Activated T-cell treated with anti-CD3 and anti-CD28 coated beads, Interleukin-2, amount 50 U/mL, for 72 hours (primary cell): ENCODE data around the gene ADCY6. TPM values are rescaled to one million over a fixed set of nuclear protein-coding genes. Genes with fewer than 3 reads are reported as not detected.

ENCODE experiments used
- ATAC-seq, 2 donors: fragments of 150-1000 bp; cut with Tn5 transposase; replicated peaks in 1 of 2; 2 replicates each; pipeline ENCODE4 v1.10.0; 2021; ENCODE audit warnings: moderate library complexity in 2 of 2, mild to moderate bottlenecking in 1 of 2
- DNase-seq, 2 donors: peaks; one replicate each; pipeline ENCODE4 v3.0.0; 2021 to 2022; ENCODE audit warnings: mixed read lengths in 1 of 2
- H3K27ac Mint-ChIP-seq: one replicate; pipeline ENCODE4 v1.8.0; 2022; ENCODE audit warnings: mild to moderate bottlenecking, moderate library complexity, mixed read lengths
- H3K27me3 Mint-ChIP-seq: one replicate; pipeline ENCODE4 v1.8.0; 2022; ENCODE audit warnings: low read depth, mixed read lengths
- H3K36me3 Mint-ChIP-seq, 2 donors: one replicate each; pipeline ENCODE4 v1.8.0; 2022; ENCODE audit warnings: mixed read lengths in 2 of 2, mild to moderate bottlenecking in 1 of 2; ENCODE audit not compliant: insufficient read depth in 2 of 2
- H3K4me1 Mint-ChIP-seq: one replicate; pipeline ENCODE4 v1.8.0; 2022; ENCODE audit warnings: low read depth, mixed read lengths
- H3K4me3 Mint-ChIP-seq, 2 donors: one replicate each; pipeline ENCODE4 v1.8.0; 2022; ENCODE audit warnings: mild to moderate bottlenecking in 2 of 2, mixed read lengths in 2 of 2, moderate library complexity in 2 of 2
- H3K9me3 Mint-ChIP-seq, 2 donors: one replicate each; pipeline ENCODE4 v1.8.0; 2022; ENCODE audit warnings: mixed read lengths in 2 of 2
- total RNA-seq, 2 donors: library from RNA; stranded (reverse); gene quantifications; one replicate each; pipeline ENCODE4 v1.2.3, GENCODE V29; 2022

Gene ADCY6
- total RNA-seq, 2 donors from 2014 or later: 0.67 to 0.79 TPM

- Mint-ChIP-seq H3K27ac (no peak overlapping the region), H3K36me3 (no peaks in the 10 kb centered on the region), H3K4me1 (peaks cover 6% of the 10 kb centered on the region), H3K4me3 (no peak overlapping the region), H3K9me3 (no peaks in the 10 kb centered on the region), H3K27me3 (peaks cover 4% of the 10 kb centered on the region)
- DNase-seq (no peak), ATAC-seq (no peak)
Measured at GRCh38 chr12:48822711-48823110, 33.8 kb upstream of the ADCY6 start.

DNA sequence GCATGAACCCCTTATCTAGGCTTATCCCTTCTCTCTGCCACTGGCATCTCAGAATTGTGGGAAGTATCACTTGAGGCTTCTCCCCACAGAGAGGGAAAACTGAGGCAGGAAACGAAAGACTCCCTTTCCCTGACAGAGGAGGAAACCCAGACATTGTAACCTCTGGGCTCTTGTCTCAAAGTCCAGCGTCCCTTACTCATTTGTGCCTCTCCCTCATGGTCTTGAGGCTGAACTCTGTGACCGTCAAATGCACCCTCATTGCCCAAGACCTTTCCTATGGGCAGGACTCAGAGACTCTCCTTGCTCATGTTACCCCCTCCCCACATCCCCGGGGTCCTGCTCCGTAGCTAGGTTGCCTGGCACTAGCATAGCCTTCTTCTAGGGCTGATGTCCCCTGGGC lies 33.2 kb upstream of the ADCY6 start:
- no peaks in the 10 kb centered on the region for H3K9me3 Mint-ChIP-seq
- no peak for ATAC-seq
- H3K36me3 Mint-ChIP-seq: no peaks in the 10 kb centered on the region
- H3K4me1 Mint-ChIP-seq: peaks cover 12% of the 10 kb centered on the region
- H3K27ac Mint-ChIP-seq: no peak overlapping the region
- H3K27me3 Mint-ChIP-seq: peaks cover 10% of the 10 kb centered on the region
- DNase-seq: no peak
- H3K4me3 Mint-ChIP-seq: no peak overlapping the region

DNA sequence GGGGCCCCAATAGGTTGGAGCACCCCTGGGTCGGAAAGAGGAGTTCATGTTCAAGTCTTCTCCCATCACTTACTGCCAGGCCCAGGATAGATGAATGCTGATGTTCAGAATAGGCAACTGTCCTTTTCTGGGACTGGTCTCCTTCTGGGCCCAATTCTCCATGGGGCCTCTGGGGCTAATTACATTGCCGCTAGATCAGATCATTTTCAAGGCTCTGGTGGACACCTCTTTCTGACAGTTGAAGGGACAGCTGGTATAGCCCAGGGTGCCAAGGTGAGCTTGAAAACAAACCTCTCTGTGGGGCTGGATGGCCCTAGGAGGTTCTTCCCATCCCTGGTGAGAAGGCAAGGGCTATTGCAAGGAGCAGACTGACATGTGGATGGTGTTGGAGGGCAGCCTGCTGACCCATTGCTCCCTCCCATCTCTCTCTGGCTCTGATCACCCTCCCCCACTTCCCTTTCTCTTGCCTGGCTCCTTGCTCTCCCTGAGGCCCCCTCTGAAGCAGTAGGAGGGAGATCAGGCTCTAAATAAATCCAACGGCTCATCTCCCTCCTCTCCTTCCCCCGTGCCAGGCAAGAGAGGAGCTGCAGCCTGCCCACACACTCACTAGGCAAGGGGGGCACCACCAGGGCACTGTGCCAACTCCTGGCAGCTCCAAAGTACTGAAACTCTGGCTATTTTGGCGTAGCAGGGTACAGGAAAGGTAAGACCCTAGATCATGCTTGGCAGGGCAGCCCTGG lies 31.3 kb upstream of the ADCY6 start:
- Mint-ChIP-seq H3K9me3 (no peaks in the 10 kb centered on the region), H3K27me3 (peaks cover 22% of the 10 kb centered on the region), H3K4me1 (peaks cover 25% of the 10 kb centered on the region), H3K27ac (no peak overlapping the region), H3K36me3 (no peaks in the 10 kb centered on the region), H3K4me3 (no peak overlapping the region)
- DNase-seq (no peak), ATAC-seq (no peak)

DNA sequence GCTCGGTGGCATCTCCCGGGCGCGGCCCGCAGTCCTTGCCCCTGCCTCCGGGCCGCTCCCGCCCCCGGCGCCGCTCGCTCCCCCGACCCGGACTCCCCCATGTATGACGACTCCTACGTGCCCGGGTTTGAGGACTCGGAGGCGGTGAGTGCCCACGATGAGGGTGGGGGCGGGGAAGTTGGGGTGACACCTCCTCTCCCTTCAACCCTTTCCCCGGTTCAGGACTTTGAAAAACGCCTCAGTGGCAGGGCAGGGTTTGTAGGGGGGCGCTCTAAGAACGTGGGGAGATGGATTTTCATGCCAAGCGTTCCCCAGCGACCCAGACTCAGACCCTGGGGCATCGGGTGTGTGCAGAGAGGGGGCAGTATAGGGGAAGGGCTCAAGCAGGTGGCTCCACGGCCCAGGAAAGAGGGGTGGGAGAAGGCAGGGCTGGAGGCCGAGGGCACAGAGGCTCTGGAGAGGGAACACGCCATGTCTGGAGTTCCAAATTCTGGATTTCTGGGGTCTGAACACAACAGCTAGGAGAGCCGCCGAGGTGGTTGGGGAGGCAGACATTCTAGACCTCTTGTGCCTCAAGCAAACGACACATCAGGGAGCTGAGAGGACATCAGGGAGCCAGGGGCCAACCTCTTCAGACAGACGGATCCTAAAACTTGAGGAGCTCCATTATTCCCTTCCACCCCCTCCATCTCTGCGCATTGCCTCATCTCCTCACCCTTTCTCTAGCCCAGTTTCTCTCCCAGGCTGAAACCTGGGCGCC lies 30.1 kb upstream of the ADCY6 start:
- peak; percentile 3 to 10 for ATAC-seq
- Mint-ChIP-seq H3K4me3 (peak overlapping the region; percentile 66 to 83), H3K27me3 (peaks cover 22% of the 10 kb centered on the region), H3K4me1 (peaks cover 29% of the 10 kb centered on the region), H3K36me3 (no peaks in the 10 kb centered on the region), H3K27ac (no peak overlapping the region), H3K9me3 (no peaks in the 10 kb centered on the region)
- peak in 1 of 2 donors; percentile 25 for DNase-seq

- Mint-ChIP-seq H3K4me3 (peak within 1 kb of the TSS; percentile 86 to 96), H3K4me1 (peaks cover 34% of the 10 kb centered on the region), H3K36me3 (no peaks in the 10 kb centered on the region), H3K9me3 (no peaks in the 10 kb centered on the region), H3K27me3 (peaks cover 22% of the 10 kb centered on the region), H3K27ac (no peak within 1 kb of the TSS)
- ATAC-seq (peak; percentile 63 to 65), DNase-seq (peak; percentile 83 to 88)
Measured at GRCh38 chr12:48817873-48818830, 29.3 kb upstream of the ADCY6 start, which contains the start of gene CACNB3. CACNB3 (plus strand) TSS chr12:48818496; CDS start chr12:48818930, 434 bp downstream.

- no peak for ATAC-seq
- H3K4me3 Mint-ChIP-seq: peak overlapping the region; percentile 86 to 96
- H3K27me3 Mint-ChIP-seq: peaks cover 22% of the 10 kb centered on the region
Measured at GRCh38 chr12:48816143-48816854, 27.4 kb upstream of the ADCY6 start.

GRCh38 chr12:48815126-48816110 lies 26.5 kb upstream of the ADCY6 start:
- H3K27me3 Mint-ChIP-seq: peaks cover 22% of the 10 kb centered on the region
- peak overlapping the region; percentile 86 to 96 for H3K4me3 Mint-ChIP-seq
- H3K9me3 Mint-ChIP-seq: no peaks in the 10 kb centered on the region
- peaks cover 39% of the 10 kb centered on the region for H3K4me1 Mint-ChIP-seq
- DNase-seq: peak; percentile 38 to 50
- H3K27ac Mint-ChIP-seq: peak overlapping the region; percentile 54
- peak; percentile 50 to 57 for ATAC-seq
- no peaks in the 10 kb centered on the region for H3K36me3 Mint-ChIP-seq

More at GRCh38 chr12:48816143-48816854, 27.4 kb upstream of the ADCY6 start:
- H3K4me1 Mint-ChIP-seq: peaks cover 39% of the 10 kb centered on the region
- no peak for DNase-seq
- H3K27ac Mint-ChIP-seq: no peak overlapping the region
- H3K9me3 Mint-ChIP-seq: no peaks in the 10 kb centered on the region
- no peaks in the 10 kb centered on the region for H3K36me3 Mint-ChIP-seq

GRCh38 chr12:48814262-48815125 lies 25.6 kb upstream of the ADCY6 start:
- Mint-ChIP-seq H3K27me3 (peaks cover 22% of the 10 kb centered on the region), H3K27ac (no peak overlapping the region), H3K9me3 (no peaks in the 10 kb centered on the region), H3K36me3 (no peaks in the 10 kb centered on the region), H3K4me3 (peak overlapping the region; percentile 86 to 96), H3K4me1 (peaks cover 39% of the 10 kb centered on the region)
- DNase-seq: peak; percentile 90 to 96
- peak; percentile 83 to 86 for ATAC-seq

DNA sequence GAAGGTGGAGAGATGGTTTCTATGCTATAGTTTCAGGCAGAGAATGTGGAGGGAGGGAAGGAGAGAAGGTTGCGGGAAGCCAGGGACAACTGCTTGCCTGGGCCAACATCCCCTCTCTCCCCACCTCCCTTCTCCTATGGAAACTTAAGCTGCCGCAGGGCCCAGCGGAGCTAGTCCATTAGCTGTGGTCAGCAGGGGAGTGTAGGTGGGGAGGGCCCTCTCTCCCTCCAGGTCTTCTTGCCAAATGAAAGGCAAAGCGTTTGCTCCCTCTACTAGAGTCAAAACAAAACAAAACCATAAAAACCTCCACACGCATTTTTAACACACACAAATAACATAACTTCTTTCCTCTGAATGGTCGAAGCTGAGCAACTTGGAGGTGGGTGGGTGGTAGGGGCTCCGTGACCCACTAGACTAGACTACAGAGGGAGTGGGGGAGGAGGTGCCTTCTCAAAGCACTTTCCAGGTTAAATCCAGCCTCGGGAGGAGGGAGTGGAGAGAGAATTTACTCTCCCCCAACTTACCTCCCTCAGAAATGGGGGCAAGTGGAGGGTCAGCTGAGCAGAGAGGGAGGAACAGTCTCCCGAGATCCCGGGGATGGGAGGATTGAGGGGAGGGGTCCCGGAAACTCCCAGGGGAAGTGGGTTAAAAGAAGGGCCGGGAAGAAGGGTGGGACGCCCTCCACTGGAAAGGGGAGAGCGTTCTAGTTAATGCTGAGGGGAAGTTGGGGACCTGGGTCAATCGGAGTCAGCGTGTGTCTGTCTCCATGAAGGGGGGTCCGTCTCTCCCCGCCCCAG lies 24.8 kb upstream of the ADCY6 start:
- no peak for ATAC-seq
- H3K27ac Mint-ChIP-seq: no peak overlapping the region
- peaks cover 22% of the 10 kb centered on the region for H3K27me3 Mint-ChIP-seq
- no peaks in the 10 kb centered on the region for H3K36me3 Mint-ChIP-seq
- H3K4me1 Mint-ChIP-seq: peaks cover 39% of the 10 kb centered on the region
- DNase-seq: no peak
- H3K4me3 Mint-ChIP-seq: peak overlapping the region; percentile 86 to 96
- H3K9me3 Mint-ChIP-seq: no peaks in the 10 kb centered on the region

GRCh38 chr12:48812389-48812788 lies 23.5 kb upstream of the ADCY6 start:
- no peak for ATAC-seq
- no peak for DNase-seq
- Mint-ChIP-seq H3K27ac (no peak overlapping the region), H3K36me3 (no peaks in the 10 kb centered on the region), H3K4me1 (peaks cover 34% of the 10 kb centered on the region), H3K27me3 (peaks cover 14% of the 10 kb centered on the region), H3K9me3 (no peaks in the 10 kb centered on the region), H3K4me3 (peak overlapping the region; percentile 30 to 32)
